LNCaP clone FGC (cell line): ENCODE results near the gene CES1.
"Not testable (repeated sequence)": the region's sequence is repeated elsewhere in the genome, so short reads cannot be mapped to it uniquely, and the experiment has no call there.

Source experiments
- DNase-seq: peaks from one replicate; pipeline ENCODE4 v3.0.0-alpha.2; 2011; ENCODE audit warnings: low read depth
- H3K4me3 ChIP-seq: 2 replicates; pipeline ENCODE4 v1.5.1; 2011; ENCODE audit warnings: mild to moderate bottlenecking, low read depth, low read length, control low read depth
- TF ChIP-seq, protein P1 (sequence below): IDR thresholded peaks from 2 replicates; pipeline ENCODE4 v1.5.1; 2012; ENCODE audit warnings: mild to moderate bottlenecking; ENCODE audit not compliant: control insufficient read depth, insufficient read depth; ENCODE audit errors: extremely low read depth

CES1 gene

GRCh38 chr16:55781456-55781855 lies 51.4 kb downstream of the CES1 start:
- not testable (repeated sequence) for DNase-seq, H3K4me3 ChIP-seq

GRCh38 chr16:55780095-55780407 lies 52.8 kb downstream of the CES1 start:
- H3K4me3 ChIP-seq, DNase-seq: not testable (repeated sequence)

GRCh38 chr16:55779402-55780094 lies 53.3 kb downstream of the CES1 start:
- TF ChIP-seq, protein P1, sequence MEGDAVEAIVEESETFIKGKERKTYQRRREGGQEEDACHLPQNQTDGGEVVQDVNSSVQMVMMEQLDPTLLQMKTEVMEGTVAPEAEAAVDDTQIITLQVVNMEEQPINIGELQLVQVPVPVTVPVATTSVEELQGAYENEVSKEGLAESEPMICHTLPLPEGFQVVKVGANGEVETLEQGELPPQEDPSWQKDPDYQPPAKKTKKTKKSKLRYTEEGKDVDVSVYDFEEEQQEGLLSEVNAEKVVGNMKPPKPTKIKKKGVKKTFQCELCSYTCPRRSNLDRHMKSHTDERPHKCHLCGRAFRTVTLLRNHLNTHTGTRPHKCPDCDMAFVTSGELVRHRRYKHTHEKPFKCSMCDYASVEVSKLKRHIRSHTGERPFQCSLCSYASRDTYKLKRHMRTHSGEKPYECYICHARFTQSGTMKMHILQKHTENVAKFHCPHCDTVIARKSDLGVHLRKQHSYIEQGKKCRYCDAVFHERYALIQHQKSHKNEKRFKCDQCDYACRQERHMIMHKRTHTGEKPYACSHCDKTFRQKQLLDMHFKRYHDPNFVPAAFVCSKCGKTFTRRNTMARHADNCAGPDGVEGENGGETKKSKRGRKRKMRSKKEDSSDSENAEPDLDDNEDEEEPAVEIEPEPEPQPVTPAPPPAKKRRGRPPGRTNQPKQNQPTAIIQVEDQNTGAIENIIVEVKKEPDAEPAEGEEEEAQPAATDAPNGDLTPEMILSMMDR: no peak
- no peak overlapping the region for H3K4me3 ChIP-seq
- no peak for DNase-seq

DNA sequence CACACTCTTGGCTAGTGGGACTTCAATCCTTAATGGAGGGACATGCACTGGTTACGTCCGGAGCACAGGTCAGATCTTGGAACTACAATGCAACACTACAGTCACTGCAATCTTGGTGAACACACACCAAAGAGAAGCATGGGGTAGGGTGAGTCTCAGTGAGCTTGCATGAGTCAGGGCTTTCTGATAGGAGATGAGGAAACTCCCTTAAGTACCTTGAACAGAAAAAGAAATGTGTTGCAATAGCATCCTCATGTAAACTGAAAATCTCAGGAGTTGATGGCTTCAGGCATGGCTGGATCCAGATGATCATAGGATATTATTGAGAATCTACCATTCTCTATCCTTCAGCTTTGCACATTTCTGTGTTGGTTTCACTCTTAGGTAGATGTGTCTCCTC lies 54.1 kb downstream of the CES1 start:
- TF ChIP-seq, protein P1: no peak
- H3K4me3 ChIP-seq: no peak overlapping the region
- no peak for DNase-seq

GRCh38 chr16:55775857-55776256 lies 57.0 kb downstream of the CES1 start:
- no peak overlapping the region for H3K4me3 ChIP-seq
- DNase-seq: no peak
- TF ChIP-seq, protein P1: no peak

DNA sequence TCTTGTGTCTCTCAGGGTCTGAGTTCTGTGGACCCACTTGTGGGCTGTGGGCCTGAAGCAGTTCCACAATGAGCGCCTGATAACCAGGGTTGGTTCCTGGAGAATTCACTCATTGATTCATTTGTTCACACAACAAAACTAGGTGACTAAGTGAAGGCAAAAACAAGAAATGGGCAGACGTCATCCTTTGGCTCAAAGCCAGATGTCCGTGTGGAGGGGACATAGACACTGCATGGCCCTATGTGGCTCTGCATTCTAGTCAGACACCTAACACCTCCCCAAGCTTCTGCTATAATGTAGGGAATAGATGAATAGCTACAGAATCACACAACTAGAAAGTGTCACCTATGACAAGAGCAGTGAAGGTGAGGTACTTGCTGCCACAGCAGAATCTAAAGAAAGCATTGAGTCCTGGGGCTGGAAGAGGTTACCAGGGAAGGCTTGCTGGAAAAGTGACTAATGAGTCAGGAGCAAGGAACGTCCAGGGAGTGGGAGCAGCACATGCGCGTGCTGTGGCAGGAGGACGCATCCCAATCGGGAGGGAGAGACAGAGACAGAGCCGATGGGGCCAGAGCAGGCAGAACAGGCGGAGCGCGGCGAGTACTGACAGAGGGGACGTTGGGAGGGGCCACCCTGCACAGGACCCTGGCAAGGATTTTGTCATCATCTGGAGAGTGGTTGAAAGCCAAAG lies 58.9 kb downstream of the CES1 start:
- TF ChIP-seq, protein P1: no peak
- DNase-seq: no peak
- H3K4me3 ChIP-seq: no peak overlapping the region

DNA sequence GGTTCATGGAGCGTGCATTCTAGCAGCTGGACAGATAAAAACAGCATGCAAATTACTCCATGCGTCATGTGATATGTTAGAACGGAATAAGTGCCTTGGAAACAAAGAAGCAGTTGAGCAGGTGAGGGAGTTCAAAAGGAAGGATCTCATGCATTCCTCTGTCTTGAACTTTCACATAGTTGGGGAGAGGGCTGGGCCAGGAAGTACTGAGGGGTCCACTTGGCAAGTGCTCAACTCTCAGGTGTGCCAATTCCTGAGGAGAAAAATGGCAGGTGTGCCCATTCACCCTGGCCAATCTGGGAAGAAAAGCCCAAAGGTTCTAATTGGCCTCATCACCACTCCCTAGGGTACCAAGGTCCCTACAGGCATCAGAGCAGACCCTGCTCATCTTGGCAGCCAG lies 67.7 kb downstream of the CES1 start:
- no peak for DNase-seq
- no peak overlapping the region for H3K4me3 ChIP-seq
- TF ChIP-seq, protein P1: no peak
